Myocyte (in vitro differentiated cells): ENCODE results near the gene CACNA1H. TPM values are rescaled to one million over a fixed set of nuclear protein-coding genes. Genes with fewer than 3 reads are reported as not detected.

Experiments used
- DNase-seq: peaks from one replicate; pipeline ENCODE4 v3.0.0-alpha.2; 2012; ENCODE audit warnings: low read depth
- total RNA-seq: library from RNA; depleted of rRNA; stranded (reverse); fragments of >200 nt; gene quantifications from 2 replicates; pipeline ENCODE4 v1.2.3, GENCODE V29; 2014

The CACNA1H gene
- total RNA-seq, 1 donor from 2014 or later = 0.16 TPM

DNA sequence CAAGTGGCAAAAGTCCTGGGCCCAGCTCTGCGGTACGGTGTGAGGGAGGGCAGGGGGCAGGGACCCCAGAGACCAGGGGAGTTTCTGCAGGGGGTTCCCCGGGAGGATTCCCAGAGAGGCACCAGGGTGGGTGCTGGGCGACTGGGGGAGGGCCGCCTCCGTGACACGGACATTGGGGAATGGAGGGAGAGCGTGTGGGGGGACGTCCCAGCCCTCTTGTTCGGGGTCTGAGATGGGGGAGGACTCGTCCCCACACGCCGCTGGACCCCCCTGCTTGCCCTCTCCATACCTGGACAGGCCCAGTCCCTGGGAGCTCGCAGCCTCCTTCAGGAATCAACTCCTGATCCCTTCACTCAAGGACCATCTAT, 30.5 kb upstream of the CACNA1H start:
- no peak for DNase-seq

DNA sequence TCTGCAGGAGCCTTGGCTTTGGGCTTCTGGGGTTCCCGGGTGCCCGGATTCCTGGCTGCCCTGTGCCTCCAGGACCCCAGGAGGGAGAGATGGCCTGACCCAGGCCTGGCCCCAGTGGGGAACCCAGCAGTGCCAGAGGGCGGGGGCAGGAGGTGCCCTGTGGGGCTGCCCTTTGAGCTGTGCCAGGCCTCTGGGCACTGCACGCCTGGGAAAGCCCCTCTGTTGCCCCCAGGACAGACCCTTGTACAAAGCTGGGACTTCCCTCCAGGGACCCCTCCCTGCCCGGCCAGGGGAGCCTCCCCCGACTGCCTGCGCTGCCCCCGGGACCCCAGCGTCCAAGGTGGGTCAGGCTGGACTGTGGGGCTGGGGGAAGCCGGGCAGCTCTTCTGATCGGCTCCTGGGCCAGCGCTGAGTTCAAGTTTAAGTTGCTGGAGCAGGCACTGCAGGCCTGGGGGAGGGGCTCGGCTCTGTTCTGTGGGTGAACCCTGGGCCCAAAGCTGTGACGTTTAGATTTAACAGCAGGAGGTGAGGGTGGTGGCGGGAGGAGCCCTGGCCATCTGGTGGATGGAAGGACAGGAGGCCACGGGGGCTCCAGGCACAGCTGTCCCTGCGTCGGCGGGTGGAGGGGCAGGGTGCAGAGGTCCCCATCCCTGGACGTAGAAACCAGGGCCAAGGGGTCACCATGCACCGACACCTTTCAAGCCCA, 29.2 kb upstream of the CACNA1H start:
- no peak for DNase-seq

DNA sequence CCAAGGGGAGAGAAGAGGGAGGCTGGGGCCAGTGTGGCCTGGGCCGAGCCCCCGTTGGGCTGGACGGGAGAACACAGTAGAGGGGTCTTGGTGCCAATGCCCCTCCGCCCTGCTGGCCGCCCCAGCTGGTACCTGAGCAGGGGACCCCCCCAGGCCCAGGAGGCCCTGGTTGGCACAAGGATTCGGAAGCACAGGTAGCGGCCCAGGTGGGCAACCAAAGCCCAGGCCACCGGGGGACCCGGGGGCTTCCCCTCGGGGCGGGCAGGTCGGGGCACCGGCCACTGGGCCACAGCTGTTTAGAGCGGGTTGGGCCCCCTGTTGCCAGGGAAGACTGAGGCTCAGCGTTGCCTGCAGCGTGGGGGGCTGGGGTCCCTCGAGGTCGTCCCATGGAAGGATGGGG, 28.6 kb upstream of the CACNA1H start:
- DNase-seq = no peak

DNA sequence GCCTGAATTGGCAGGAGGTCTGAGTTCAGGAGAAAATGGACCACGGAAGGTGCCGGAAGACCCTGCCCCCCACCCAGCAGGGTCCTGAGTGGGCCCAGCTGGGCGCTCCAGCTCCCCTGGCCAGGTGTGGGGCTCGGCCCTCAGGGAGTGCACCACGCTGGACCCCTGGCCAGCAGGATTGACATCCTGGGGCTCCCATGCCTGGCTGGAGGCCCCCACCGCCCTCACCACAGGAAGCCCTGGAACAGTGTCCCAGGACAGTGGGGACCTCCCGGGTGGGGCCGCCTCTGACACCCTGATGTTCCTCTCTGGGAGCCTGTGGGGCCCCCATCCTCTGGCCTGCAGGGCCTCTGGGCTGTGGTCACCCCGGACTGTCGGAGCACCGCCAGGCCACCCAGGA, 28.1 kb upstream of the CACNA1H start:
- no peak for DNase-seq

DNA sequence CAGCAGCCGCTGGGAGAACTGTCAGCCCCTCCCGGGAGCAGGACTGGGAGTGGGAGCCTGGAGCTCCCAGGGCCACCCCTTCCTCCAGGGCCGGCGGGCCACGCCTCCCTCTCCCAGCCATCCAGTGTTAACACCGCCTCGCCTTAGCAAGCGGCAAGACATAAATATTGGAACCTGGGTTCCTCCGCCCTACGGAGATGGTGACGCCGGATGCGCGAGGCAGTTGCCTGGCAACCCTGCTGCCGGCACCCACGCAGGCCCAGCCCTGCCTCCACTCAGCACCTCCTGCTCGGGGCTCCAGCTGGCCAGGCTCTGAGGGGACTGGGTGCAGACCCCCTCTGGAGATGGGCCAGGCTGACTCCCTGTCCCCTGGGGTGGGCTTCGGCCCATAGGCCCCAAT, 27.4 kb upstream of the CACNA1H start:
- DNase-seq = no peak

DNA sequence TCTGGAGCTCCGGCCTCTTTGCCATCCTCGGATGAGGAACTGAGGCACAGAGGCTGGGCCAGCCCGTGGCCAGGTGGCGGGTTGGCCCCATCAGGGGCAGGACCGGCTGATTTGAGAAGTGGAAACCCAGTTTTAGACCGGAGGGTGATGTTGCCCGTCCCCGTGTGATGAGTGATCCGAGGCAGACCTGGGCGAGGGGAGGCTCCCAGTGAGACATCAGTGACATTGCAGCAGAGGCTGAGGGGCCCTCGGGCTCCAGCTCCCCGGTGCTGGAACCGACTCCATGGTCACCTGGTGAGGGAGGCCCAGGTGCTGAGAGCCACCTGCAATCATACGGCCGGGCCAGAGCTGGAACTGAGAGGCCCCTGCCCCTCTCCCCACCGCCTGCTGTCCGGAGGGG, 26.9 kb upstream of the CACNA1H start:
- no peak for DNase-seq

DNA sequence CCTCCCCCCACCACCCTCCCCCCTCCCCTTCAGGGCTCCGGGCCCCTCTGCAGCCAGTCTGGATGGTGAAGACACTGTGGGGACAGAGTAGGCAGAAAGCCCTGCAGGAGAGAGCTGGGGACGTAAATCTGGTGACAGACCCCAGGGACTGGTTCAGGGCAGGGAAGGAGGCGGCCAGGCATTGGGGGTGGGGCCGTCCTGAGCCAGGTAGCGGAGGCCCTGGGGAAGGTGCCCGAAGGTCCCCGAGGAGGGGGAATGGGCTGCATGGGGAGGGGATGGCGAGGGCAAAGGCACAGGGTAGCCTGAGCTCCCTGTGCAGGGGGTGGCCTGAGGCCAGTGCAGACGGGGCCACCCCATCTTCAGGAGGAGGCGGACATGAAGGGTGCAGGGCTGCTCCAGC, 26.3 kb upstream of the CACNA1H start:
- no peak for DNase-seq

DNA sequence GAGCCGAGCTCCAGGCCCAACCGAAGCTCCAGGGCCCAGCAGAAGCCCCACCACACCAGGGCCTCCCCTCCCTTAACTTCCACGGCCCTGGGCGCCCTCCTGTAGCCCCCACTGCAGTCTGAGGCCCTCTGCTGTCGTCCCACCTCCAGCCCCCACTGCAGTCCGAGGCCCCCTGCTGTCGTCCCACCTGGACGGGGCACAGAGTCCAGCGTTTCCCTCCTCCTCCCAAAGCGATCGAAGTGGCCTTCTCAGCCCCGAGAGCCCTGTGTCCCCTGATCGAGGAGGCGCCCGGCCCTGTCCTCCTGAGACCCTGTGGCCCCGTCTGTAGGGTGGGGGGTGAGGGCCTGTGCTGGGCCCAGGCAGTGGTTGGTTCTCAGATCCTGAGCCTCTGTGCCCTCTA, 25.8 kb upstream of the CACNA1H start:
- no peak for DNase-seq

DNA sequence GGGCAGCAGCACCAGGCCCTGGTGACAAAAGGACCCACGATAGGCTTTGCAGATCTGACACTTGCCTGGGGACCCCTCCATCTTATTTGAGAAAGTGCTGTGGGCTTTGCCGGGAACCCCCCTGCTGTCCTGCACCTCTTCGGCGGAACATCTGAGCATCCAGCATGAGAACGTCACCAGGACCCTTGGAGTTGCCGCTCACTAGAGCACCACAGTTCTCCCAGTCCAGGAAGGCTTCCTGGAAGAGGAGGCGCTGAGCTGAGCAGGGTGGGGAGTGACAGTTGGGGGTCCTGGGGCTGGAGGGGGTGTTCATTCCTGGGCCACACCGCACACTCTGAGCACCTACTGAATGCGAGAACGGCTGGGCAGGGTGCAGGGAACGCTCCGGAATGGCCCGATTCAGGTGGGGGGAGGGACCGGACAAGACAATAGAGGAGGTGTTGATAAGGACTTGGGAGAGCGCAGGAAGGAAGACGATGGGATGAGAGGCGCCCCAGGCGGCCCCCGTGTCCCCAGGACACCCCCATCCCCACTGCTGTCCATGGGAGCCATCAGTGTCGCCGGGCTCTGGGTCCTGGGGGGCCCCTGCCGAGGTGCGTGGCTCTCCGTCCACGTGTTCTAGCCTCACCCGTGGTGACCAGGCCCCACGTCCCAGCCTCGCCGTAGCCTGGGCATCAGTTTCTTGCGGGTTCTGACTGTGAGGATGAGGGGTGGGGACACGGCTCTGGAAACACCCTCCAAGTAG, 24.8 kb upstream of the CACNA1H start:
- DNase-seq = no peak

DNA sequence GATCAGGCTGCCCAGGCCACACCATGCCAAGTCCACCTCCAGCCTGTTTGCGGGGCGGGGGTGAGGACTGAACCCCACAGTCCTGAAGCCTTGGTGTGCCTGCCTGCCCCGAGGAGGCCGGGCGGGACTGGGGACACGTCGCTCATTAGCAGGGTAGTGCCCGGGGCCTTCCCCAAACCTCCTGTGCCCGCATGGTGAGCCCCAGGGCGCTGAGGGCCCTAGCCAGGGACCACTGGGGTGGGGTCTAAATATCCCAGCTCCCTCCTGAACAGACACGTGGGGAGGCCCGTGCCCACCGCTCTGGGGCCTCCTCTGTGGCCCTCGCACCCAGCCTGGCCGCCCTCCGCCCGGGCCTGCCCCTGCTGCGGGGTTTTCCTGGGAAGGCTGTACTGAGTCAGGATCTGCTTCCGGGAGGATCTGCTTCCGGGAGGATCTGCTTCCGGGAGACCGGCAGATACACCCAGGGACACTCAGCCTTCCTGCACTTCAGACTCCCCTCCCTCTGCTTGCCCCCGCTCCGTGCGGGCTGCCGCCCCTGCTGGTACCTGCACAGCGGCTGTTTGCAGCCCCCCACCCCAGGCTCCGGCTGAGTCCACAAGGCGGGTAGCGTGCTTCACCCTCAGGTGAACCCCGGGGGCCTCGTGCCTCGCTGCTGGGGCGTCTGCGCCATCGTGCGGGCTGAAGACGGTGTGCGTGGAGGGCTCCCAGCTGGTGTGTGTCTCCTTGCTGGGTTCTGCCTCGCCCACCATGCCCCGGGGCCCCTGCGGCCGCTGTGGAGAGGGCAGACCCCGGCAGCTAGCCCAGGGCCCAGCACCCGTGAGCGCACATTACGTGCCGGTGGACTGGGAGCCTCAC, 23.6 kb upstream of the CACNA1H start:
- no peak for DNase-seq

DNA sequence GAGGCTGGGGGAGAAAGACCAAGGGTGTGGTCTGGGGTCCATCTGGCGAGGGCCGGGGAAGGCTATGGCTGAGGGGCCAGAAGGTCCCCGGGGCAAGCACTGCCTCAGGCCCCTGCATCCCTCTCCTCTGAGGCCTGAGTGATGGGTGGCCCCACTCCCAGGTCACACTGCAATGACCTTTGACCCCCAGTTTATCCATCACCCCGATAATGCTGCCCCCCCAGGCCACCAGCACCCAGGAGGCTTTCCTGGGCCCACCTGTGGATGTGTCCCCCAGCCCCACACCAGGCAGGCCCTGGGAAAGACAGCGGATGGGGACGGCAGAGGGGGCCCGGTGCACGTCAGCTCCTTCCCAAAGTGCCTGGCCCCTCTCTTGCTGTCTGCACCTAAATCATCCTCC, 22.5 kb upstream of the CACNA1H start:
- no peak for DNase-seq

DNA sequence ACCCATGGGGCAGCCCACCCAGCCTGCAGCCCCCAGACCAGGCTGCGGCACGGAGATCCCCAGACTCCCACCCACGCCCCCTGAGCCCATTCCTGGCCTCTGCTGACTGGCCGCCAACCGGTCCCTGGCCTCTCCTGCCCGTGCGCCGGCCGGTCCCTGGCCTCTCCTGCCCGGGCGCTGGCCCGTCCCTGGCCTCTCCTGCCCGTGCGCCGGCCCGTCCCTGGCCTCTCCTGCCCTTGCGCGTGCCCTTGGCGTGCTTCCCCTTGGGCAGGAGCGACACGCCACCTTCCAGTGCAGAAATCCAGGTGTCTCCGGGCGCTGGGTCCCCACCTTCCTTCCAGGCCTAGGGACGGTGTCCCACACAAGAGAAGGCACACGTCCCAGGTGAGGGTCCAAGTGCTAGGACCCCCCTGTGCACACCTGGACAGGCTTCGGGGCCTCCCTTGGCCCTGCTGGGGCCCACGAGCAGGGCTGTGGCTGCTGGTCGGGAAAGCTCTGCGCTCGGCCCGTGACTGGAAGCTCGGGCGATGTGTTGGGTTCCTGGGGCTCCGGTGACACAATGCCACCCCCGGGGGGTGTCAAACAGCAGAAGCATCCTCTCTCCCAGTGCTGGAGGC, 21.4 kb upstream of the CACNA1H start:
- DNase-seq = no peak

DNA sequence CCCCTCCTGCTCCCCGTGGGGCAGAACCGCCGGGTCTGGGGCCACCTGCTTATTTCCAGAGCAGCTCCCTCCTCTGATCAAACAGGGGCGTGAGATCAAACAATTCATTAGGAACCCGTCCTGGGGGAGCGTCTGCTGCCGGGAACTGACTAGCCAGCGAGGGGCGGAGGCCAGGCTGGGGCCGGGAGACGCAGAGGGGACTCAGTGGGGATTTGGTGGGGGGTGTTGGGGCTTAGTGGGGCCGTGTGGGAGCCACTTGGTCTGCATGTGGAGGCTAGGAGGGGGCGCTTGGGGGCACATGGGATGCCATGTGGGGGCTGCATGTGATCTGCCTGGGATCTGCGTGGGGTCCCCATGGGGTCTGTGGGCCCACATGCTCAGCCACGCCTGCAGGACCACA, 20.5 kb upstream of the CACNA1H start:
- DNase-seq = no peak

DNA sequence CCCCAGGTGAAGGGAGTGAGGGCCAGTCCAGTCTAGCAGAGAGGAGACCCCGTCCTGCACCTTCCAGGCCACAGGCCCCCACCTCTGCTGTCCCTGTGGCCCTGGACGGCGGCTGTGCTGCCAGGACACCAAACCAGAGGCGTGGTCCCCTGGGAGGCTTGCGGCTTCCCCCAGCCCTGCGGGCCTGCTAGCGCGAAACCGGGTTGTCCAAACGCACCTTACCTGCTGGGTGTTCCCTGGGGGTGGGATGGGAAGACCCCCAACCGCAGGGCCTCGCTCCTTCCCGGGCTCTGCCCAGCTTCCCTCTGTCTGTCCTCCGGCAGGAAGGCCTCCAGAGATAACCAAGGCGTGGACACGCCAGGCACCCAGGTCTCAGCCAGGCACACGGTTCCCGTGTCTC, 19.6 kb upstream of the CACNA1H start:
- DNase-seq = no peak

DNA sequence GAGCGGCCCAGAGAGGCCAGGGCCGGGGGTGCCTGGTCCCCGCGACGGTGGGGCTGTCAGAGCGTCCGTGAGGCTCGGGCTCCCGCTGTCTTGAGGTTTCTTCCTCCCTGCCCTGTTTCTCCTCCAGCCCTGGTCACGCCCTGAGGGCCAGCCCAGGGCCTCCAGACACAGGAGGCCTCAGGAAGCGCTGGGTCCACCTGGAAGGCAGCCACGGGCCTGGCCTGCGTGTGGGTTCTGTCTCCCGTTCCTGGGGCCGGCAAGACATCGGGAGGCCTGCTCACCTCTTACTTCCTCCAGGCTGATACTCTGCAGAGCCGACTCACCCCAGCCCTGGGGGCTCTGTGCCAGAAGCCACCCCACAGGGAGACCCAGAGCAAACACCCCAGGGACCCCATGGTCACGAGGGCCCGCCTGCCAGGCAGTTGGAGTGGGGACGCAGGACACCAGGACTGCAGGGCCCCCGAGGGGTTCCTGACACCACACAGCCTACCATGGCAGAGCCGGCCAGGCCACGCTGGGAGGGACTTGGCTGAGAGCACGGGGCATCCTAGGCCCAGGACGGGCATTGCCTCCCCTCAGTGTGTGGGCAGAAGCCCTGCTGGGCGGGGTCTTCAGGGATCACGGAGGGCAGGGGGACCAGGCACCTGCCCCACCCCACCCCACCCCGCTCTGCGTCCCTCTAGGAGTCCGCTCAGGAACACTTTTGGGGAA, 18.9 kb upstream of the CACNA1H start:
- no peak for DNase-seq

DNA sequence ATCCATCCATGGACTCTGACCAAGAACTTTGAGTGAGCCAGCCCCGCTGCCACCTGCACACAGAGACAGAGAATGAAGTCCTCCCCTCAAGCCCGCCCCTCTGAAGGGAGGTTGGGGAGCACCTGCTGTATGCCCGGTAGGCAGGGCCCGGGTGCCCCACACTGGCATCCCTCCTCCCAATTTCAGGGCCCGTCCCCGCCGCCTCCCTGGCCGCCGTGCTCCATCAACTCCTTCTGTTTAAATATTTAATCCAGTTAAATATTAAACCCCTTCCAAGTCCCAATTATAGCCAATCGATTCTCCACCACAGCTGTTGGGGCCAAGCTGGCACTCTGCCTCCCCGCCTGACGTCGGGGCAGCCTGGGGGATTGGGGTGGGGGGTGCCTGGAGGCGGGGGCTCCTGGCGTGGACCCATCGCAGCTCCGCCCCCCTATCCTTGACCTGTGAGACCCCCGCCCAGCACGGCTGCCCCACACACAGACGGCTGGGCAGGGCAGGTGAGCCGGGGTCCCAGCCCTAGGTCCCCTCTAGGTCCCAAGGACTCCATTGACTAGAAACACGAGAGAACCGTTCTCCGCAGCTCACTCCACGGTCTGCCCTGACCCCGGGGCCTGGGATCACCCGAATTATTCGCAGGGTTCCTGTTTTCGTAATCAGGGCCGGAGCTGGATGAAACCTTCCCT, 18.0 kb upstream of the CACNA1H start:
- no peak for DNase-seq

DNA sequence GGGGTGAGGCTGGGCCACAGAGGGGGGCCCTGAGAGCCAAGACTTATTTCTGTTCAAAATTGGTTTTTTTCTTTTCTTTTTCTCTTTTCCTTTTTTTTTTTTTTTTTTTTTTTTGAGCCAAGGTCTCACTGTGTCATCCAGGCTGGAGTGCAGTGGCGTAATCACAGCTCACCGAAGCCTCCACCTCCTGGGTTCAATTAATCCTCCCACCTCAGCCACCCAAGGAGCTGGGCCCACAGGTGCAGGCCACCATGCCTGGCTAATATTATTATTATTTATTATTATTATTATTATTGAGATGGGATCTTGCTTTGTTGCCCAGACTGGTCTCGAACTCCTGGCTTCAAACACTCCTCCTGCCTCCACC, 17.5 kb upstream of the CACNA1H start:
- DNase-seq = no peak

DNA sequence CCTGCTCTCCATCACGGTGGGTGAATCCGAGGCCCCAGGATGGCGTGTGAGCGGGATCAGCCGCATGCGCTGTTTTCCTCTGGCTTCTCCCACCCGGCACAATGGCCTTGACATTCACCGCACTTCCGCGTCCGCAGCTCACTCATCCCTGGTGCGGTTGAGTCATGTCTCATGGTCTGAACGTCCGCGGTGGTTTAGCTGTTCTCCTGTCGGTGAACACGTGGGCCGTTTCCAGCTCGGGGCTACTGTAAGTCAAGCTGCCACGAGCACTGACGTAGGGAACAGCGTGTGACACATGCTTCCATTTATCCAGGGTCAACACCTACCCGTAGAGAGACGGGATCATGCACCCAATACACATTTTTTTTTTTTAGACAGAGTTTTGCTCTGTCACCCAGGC, 15.3 kb upstream of the CACNA1H start:
- DNase-seq = peak; percentile 13

DNA sequence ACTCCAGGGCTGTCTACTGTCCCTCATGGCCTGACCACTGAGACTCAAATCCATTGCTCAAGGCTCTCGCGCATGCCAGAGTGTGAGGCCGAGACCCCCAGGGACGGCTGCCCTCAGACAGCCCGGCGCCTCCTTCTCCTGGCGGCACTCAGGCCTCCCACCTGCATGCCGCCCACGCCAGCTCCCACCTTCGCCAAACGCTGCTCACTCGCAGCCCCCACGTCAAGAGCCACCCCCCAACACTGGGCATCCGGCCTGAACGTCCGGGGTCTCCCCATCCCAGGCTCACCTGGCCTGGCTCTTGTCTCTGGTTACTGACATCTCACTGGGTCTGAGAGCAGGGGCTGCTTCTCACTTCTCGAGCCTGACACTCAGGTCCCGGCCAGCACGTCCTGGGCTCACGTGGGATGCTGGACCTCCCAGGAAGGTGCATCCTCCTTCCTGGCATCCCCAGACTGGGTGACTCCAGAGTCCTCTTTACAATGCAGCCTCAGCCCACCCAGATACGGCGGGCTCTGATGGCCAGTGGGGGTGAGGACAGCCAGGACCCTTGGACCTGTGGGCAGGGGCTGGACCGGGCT, 12.2 kb upstream of the CACNA1H start:
- no peak for DNase-seq

DNA sequence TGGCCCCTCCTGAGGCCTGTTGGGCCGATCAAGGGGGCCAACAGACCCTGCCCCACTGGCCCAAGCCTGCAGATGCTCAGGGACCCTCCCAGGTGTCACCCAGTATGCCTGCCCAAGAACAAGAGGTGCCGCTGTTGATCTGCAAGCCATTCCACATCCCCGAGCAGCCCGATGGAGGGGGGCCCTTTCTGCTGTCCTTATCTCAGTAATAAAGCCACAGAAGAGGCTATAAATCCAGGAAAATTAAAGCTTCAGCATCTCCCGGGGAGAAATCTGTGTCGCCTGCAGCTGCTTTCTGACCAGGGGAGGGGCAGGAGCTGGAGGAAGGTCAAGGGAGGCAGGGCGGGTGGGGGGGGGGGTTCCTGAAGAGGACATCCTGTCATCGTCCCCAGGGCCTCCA, 11.7 kb upstream of the CACNA1H start:
- DNase-seq = no peak
